HG03432 (cell line): ENCODE data around the gene CFAP65.

Source experiments
- ATAC-seq: cut with Tn5 transposase; IDR thresholded peaks from one replicate; pipeline ENCODE4 v1.9.1; 2021; ENCODE audit warnings: mild to moderate bottlenecking, moderate library complexity; ENCODE audit not compliant: unreplicated experiment

Gene CFAP65, protein sequence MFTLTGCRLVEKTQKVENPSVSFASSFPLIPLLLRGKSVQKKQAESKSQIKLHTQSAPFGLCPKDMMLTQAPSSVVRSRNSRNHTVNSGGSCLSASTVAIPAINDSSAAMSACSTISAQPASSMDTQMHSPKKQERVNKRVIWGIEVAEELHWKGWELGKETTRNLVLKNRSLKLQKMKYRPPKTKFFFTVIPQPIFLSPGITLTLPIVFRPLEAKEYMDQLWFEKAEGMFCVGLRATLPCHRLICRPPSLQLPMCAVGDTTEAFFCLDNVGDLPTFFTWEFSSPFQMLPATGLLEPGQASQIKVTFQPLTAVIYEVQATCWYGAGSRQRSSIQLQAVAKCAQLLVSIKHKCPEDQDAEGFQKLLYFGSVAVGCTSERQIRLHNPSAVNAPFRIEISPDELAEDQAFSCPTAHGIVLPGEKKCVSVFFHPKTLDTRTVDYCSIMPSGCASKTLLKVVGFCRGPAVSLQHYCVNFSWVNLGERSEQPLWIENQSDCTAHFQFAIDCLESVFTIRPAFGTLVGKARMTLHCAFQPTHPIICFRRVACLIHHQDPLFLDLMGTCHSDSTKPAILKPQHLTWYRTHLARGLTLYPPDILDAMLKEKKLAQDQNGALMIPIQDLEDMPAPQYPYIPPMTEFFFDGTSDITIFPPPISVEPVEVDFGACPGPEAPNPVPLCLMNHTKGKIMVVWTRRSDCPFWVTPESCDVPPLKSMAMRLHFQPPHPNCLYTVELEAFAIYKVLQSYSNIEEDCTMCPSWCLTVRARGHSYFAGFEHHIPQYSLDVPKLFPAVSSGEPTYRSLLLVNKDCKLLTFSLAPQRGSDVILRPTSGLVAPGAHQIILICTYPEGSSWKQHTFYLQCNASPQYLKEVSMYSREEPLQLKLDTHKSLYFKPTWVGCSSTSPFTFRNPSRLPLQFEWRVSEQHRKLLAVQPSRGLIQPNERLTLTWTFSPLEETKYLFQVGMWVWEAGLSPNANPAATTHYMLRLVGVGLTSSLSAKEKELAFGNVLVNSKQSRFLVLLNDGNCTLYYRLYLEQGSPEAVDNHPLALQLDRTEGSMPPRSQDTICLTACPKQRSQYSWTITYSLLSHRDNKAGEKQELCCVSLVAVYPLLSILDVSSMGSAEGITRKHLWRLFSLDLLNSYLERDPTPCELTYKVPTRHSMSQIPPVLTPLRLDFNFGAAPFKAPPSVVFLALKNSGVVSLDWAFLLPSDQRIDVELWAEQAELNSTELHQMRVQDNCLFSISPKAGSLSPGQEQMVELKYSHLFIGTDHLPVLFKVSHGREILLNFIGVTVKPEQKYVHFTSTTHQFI (N-terminal part only)

DNA sequence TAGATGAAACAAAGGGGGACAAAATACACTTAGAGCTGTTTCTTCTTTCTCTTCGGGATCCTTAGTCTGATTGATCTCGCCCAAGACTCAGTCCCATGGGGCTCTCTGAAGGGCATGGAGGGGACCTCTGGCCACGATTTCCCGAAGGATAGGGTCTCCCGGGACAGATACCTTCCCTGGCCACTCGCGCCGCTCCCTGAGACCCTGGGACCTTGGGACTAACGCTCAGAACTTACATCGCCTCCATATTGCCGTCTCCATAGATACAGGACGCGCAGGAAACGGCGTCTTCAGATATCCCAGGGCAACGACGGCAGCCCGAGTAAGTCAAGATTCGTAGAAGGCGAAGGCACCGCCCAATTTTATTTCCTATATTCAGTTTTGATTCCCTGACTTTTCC is at the start of gene CFAP65:
CFAP65 (minus strand) TSS at position 265 of the 400 bp plus-strand sequence. CDS start 2,468 bp downstream, outside the sequence.
- no peak for ATAC-seq

DNA sequence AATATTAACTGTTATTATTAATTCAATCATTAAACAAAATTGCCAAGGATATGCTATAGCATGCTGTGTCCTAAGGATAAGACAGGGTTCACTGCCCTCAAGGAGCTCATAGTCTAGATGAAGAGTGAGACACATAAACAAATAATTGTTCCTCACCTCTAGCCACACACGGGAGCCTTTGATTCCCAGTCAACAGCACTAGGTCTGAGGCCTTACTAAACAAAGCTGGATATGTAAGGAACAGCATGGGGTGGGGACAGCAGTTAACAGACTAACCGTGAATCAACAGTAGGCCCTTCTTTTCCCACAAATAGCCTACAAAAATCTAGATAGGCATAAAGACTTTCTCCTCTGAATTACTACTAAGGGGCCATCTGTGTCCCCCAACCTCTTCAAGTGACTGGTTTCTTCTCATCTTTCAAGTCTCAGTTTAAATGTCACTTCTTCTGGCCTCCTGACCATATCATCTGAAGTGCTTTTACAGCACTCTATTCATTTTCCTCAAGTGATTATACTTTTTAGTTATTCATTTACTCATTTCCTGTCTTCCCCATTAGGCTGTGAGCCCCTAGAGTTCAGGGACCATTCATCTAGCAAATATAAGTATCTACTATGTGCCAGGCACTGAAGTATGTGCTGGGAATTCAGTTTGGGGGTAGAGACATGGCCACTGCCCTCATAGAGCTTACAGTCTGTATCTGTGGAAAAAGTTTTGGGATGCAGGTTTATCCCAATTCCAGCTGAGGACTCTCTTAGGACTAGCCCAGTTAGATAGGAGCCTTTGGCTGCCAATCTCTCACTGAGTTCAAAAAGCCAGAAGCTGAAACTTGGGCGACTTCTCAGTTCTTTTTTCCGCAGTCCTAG is 49.4 kb upstream of the CFAP65 start:
- ATAC-seq = no peak

DNA sequence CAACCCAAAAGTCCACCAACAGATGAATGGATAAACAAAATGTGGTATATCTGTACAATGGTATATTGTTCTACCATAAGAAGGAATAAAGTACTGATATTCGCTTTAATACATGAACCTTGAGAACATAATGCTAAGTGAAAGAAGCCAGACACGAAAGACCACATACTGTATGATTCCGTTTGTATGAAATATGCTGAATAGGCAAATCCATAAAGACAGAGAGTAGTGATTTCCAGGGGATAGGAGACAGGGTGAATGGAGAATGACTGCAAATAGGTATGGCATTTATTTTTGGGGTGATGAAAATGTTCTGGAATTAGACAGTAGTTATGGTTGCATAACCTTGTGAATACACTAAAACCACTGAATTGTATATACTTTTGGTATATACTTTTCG is 48.0 kb upstream of the CFAP65 start:
- no peak for ATAC-seq

DNA sequence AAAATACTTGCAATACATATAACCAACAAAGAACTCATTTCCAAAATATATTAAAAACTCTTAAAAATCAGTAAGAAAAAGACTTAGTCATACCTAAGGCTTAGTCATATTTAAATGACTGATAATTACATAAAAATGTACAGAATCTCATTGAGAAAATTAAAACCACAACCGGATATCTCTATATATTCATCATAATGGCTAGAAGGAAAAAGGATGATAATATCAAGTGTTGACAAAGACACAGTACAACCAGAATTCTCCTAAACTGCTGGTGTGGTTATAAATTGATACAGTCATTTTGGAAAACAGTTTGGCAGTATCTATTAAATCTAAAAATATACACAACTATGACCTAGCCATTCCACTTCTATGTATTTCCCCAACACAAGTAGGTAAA is 46.5 kb upstream of the CFAP65 start:
- ATAC-seq = no peak

DNA sequence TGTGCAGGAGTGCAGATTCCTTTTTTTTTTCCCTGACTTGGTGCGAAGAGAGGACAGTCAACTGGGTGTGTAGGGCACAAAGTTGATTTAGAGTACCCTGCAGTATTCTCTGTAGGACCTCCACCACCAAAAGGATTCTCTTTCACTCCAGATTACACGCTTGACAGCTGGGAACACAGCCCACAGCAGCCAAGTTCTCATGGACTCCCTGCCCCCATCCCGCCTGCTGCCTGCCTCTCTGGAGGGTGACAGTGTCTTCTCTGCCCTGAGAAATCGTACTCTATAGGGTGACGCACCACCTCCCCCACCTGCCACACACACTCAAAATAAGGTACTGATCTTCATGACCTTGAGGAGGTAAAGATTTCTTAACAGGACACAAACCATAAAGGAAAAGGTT is 46.0 kb upstream of the CFAP65 start:
- no peak for ATAC-seq

DNA sequence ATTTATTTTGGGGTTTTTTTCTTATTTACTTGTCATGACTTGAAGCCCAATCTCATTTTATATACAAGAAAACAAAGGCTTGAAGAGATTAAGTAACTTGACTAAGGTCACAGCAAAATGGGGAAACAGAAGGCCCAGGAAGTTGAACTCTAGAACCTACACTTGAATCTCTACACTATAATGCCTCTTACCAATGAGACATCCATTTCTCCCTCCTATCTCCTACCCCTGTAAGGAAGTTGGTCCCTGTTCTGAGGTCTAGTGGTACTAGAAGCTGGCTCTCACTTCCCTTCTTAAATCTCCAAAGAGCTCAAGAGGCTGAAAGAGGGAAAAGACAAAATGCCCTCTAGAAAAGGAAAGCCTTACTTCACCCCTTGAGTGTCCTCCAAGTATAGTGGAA is 44.9 kb upstream of the CFAP65 start:
- no peak for ATAC-seq

DNA sequence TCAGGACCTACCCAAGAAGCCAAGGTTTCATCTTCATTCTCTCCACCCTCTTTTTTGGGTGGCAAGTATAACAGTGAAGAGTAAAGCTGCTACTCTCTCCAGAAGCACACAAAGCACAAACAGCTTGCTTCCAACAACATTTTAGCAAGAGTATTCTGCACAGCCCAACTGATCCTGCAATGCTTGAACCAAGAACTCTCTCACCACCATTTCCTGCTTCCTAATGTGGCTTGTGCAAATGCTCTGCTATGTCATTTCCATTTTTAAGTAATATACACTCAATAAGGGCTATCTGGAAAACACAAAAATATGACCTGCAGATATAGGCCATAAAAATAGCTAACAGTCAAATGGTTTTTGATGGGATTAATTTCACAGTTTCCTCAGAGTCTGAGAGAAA is 43.5 kb upstream of the CFAP65 start:
- no peak for ATAC-seq

DNA sequence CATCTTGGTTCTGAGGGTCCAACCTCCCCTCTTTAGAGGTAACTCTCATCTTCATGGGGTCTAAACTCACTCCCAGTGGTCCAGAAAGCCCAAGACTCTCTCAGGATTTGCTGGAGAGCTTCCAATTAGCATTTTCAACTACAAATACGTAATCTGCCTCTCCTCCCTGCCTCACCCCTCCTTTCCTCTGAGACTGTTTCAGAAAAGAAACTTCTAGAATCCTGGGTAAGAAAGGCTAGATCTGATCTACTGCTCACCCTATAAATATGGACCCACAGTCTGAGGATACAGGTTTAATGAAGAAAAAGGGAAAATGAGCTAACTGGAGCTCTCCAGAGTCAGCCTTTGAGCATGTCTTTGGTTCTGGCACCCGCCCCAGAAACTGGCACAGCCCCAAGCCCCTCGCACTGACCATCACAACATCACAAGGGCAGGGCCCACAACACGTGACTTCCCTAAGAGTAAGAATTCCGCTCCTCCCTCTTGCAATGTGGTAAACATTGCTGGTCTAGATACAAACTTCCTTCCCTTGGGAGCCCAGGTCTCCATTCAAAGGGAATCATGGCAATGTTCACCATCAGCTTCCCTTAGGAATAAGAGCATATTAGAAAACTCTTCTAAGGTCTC is 41.1 kb upstream of the CFAP65 start:
- ATAC-seq = no peak

DNA sequence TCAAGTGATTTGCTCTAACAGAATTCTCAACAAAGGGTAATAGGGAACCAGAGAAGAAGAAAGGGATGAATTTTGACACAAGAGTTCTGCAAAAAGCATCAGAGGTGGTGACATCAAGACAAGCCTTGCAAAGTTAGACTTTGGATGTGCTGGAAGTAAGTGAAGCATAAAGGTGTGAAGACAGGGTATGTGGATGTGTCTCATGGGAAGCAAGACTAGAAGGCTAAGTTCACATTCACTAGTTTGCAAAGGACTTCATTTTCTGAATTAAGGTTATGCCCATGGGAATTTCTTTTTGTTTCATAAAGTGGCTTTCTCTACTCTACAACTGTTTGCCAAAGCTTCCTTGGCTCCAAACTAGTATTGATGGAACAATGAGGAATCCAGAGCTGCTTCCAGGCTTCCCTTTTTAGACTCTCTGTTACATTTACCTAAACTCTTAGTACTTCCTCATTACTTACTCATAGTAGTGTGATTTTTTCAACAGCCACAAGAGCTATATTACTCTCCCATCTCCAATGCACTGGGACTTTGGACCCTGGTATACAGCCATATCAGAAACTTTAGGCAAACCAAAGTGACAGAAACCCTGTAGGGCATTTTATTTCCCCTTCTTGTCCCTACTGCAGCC is 40.5 kb upstream of the CFAP65 start:
- no peak for ATAC-seq

DNA sequence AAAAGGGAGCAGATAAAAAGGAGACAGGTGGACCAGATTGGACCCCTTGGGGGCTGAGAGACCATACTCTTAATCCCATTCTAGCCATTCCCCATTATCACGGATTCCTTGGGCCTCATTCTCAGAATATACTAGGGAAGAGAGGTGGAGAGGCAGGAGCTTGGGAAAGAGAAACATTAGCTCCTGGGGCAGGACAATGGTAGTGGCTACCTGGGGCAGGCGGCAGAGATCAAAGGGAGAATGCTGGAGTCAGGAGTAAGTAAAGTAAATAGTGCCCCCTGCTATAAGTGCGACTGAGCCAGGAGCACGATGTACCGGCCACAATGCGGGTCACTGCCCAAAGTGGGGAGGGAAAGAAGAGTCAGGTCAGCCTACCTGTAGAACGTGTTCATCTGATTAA is 39.8 kb upstream of the CFAP65 start:
- ATAC-seq = no peak

DNA sequence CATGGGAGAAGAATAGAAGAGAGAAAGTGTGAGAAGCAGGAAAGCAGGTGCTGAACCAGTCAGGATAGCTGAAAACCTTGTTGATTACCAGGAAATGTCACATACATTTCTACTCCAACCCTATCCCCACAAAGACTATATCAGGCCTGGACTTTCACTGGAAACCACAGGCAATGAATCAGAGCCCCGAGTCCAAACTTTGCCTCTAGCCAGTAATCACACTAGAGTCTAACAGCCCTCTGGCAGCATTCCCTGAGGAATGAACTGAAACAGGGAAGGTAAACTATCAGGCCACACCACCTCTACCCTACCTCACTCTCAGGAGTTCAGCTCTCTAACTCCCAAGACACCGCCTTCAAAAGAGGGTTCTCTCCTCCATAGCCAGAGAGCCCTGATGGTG is 38.1 kb upstream of the CFAP65 start:
- ATAC-seq = no peak

DNA sequence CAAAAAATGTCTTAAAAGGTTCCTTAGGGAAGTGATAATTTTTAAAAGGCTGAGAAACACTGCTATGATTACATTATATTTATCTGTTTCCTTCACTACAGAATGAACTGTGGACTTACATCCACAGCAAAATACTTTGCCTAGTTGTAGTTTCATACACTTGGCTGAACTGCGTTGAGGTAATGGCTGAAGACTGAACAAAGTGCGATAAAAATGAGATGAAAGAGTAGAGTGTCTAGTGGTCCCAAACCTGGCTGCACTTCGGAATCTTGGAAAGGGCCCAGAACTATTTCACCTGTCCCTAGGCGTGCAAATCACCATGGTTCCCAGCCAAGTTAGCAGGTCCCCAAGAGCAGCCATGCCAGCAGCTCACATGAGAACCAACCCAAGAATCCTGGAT is 37.6 kb upstream of the CFAP65 start:
- ATAC-seq = no peak

DNA sequence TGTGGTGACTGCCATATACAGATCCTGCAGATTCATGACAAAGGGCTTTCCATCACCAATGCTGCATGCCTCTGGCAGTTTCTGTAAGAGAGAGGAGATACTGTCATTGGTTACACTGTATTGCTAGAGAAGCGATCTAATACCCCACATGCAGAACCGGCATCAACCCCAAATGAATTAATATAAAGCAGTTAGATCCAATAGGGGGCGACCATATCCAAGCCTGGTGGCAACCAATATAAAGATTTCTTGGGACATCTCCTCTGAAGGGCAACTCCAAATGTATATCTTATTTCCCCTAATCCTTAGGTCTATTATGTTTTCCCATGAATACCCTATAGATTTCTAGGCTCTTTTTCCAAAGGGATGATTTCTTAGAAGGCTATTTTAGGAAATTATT is 36.8 kb upstream of the CFAP65 start:
- ATAC-seq = no peak

DNA sequence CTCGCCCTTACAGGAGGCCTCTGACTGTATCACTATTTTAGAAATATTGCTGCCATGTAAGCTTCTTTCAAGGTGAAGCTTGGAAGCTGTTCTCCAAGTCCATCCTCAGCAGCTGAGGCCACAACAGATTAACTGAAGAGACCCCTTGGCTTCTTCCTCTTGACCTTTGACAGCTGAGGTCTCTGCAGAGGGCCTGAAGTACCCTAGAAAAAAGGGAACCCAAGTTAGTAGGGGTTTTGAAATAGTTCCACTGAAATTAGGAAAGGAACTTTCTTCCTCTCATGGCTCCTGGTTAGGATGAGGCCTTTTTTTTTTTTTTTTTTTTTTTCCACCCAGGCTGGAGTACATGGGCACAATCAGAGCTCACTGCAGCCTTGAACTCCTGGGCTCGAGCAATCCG is 34.9 kb upstream of the CFAP65 start:
- ATAC-seq = no peak

DNA sequence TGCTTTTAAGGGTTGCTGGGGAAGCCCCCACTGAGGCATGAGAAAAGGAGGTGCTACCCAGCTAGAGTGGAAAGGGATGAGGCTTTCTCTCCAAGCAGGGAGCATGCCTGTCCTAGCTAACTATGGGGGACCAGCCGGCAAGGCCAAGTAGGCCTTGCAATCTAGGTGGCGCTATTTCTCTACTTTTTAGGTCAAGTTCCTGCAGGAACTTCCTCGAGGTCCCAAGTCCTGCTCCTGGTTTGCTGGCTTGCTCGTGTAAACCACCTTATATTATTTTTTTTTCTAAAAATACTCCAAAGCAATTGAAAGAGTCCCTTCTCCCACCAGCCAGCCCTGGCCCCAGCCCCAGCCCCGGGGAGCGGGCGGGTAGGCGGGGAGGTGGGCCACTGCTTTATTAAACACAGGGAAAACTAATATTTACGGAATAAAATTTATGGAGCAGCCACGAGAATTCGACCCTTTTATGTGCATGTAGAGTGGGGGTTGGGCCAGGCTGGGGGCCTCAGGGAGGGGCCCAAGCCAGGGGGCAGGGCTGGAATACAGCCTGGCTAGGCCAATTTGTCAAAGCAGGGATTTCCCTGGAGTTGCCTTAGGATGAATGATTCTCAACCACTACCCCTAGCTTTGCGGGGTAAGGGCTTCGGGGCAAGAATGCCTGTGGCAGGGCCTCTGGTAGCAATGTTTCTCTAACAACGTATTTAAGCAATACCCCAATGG is 32.3 kb upstream of the CFAP65 start:
- no peak for ATAC-seq

DNA sequence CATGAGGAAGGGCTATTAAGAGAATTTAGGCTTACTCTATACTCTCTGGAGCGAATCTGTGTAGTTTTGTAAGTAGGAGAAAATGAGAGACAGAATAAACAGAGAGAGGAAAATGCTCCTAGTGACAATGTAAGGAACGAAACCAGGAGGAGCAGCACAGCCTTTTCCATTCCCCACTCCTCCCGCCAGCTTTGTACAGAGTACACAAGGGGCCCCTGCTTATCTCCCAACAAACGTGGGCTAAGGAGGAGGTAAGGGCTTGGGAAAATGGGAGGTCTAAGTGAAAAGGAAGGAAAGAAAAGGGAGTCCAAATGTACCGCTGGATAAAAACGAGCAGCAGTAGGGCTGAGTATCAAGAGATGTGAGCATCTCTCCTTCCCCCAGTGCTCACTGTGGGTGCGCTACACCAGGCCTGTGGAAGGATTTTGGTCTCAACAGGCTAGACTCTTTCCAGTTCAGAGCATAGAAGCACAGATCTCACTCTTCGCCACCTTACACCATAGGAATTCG is 31.5 kb upstream of the CFAP65 start:
- no peak for ATAC-seq

DNA sequence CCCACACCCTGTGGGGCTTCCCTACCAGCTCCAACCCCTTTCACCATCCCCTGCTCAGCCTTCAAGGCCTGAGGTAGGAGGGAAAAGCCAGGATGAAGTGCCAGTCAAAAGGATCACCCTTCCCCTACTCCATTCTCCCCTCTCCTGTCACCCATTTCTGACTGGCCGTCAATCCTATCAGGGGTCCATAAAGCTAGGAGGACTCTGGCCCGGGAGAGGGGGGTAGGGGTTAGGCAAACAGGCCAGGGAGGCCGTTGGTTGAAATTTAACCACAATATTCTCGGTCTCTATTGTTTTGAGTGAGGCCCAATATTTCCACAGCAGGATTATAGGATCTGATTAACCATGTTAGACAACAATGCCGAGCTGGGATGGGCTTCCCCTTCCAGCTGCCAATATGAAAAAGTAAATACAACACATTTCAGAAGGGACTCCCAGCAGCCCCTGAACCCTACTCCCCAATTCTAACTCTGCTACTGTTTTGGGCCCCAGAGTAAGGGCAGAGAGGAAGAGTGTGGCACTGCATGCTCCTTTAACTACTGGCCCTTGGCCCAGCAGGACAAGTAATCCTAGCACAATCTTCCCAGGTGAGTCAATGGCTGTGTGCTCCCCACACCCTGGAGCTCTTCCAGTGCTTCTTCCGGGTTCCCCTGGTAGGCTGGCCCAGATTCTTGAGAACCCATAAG is 30.0 kb upstream of the CFAP65 start:
- ATAC-seq = no peak

DNA sequence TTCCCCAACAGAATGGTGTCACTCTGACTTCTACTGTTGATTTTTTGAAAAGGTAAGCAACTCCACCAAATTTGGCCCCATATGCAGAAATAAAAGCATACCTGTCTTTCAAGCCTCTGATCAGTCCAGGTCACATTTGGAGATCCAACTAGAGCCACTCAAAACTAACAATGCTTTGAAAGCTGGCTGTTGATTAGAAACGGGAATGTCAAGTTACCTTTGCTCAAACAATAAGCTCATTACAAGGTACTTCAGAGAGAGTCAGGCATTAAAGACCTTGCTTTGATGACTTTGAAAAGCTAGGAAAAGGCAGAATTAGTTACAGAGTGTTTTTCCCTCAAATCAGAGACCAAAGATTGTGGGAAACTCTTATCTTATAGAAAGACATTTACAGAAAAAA is 24.2 kb upstream of the CFAP65 start:
- ATAC-seq = no peak
